IMR-90 (cell line): ENCODE data around the gene UGT1A10. TPM values are rescaled to one million over a fixed set of nuclear protein-coding genes. Genes with fewer than 3 reads are reported as not detected.

Source experiments
- ATAC-seq: fragments of 200-7000 bp; cut with Tn5 transposase; 2 replicates; pipeline ENCODE4 v1.9.1; 2020; ENCODE audit warnings: low read depth, mild to moderate bottlenecking, moderate library complexity
- BruUV-seq: library from RNA; stranded (reverse); fragments of 400-500 nt; replicated peaks from 2 replicates; lab custom pipeline; 2021; lab: Mats Ljungman, UMichigan
- CTCF ChIA-PET: fragments of 300-600 bp; formaldehyde crosslinking; extraction: SDS; loops from one replicate; lab custom pipeline; 2021; ENCODE audit warnings: antibody characterized with exemption; lab: Yijun Ruan, JAX
- POLR2A ChIA-PET: fragments of 300-600 bp; sonication (Branson Sonifier 250); formaldehyde crosslinking; loops from one replicate; lab custom pipeline; 2022; ENCODE audit warnings: antibody characterized with exemption; ENCODE audit not compliant: unreplicated experiment; lab: Charles Lee
- DNase-seq: peaks from one replicate; pipeline ENCODE4 v3.0.0; 2013
- H2AFZ ChIP-seq: replicated peaks from 2 replicates; pipeline ENCODE3; 2013; ENCODE audit warnings: low read length, mild to moderate bottlenecking; ENCODE audit not compliant: poor library complexity
- H2AK5ac ChIP-seq: 2 replicates; pipeline ENCODE4 v1.6.1; 2013; ENCODE audit warnings: low read depth, low read length, inconsistent platforms
- H2AK9ac ChIP-seq: replicated peaks from 2 replicates; pipeline ENCODE3; 2013; ENCODE audit warnings: mild to moderate bottlenecking, low read depth, low read length, moderate library complexity; ENCODE audit not compliant: poor library complexity
- H2BK120ac ChIP-seq: 2 replicates; pipeline ENCODE4 v1.6.1; 2013; ENCODE audit warnings: low read depth, low read length, inconsistent platforms
- H2BK15ac ChIP-seq: 3 replicates; pipeline ENCODE4 v1.6.1; 2013; ENCODE audit warnings: low read depth, low read length, inconsistent platforms
- H2BK20ac ChIP-seq: 2 replicates; pipeline ENCODE4 v1.6.1; 2013; ENCODE audit warnings: low read depth, mild to moderate bottlenecking, inconsistent platforms, low read length, moderate library complexity
- H2BK5ac ChIP-seq: 2 replicates; pipeline ENCODE4 v1.6.1; 2013; ENCODE audit warnings: mild to moderate bottlenecking, low read depth, low read length, inconsistent platforms; ENCODE audit not compliant: poor library complexity, severe bottlenecking
- H3K14ac ChIP-seq: replicated peaks from 2 replicates; pipeline ENCODE4 v1.6.1; 2013; ENCODE audit warnings: low read depth, low read length, inconsistent platforms
- H3K18ac ChIP-seq: 2 replicates; pipeline ENCODE4 v1.6.1; 2013; ENCODE audit warnings: low read depth, low read length, control low read depth
- H3K23ac ChIP-seq: 2 replicates; pipeline ENCODE4 v1.6.1; 2013; ENCODE audit warnings: low read depth, low read length, inconsistent platforms
- H3K27ac ChIP-seq: 2 replicates; pipeline ENCODE4 v1.5.1; 2013; ENCODE audit warnings: mild to moderate bottlenecking, control low read depth, low read length; ENCODE audit not compliant: insufficient read depth
- H3K27me3 ChIP-seq: 2 replicates; pipeline ENCODE4 v1.6.1; 2013; ENCODE audit warnings: low read length; ENCODE audit not compliant: control insufficient read depth, insufficient read depth
- H3K36me3 ChIP-seq: 2 replicates; pipeline ENCODE4 v1.6.1; 2013; ENCODE audit warnings: low read length, mixed read lengths; ENCODE audit not compliant: control insufficient read depth, insufficient read depth
- H3K4ac ChIP-seq: 2 replicates; pipeline ENCODE4 v1.6.1; 2013; ENCODE audit warnings: low read depth, low read length, inconsistent platforms
- H3K4me1 ChIP-seq: 2 replicates; pipeline ENCODE4 v1.6.1; 2013; ENCODE audit warnings: low read length, mixed read lengths; ENCODE audit not compliant: control insufficient read depth, insufficient read depth
- H3K4me2 ChIP-seq: 2 replicates; pipeline ENCODE4 v1.6.1; 2013; ENCODE audit warnings: low read depth, mild to moderate bottlenecking, control low read depth, low read length, moderate library complexity
- H3K4me3 ChIP-seq: 2 replicates; pipeline ENCODE4 v1.5.1; 2013; ENCODE audit warnings: low read depth, mild to moderate bottlenecking, control low read depth, low read length, moderate library complexity; ENCODE audit not compliant: insufficient read depth
- H3K56ac ChIP-seq: 2 replicates; pipeline ENCODE4 v1.6.1; 2013; ENCODE audit warnings: low read length, inconsistent platforms; ENCODE audit not compliant: insufficient read depth; ENCODE audit errors: extremely low read depth
- H3K79me1 ChIP-seq, 2 experiments: 2 replicates each; pipeline ENCODE4 v1.6.1; 2013; ENCODE audit warnings: low read length in 2 of 2, inconsistent platforms in 1 of 2, low read depth in 1 of 2
- H3K9ac ChIP-seq: 2 replicates; pipeline ENCODE4 v1.6.1; 2013; ENCODE audit warnings: low read depth, low read length, control low read depth
- H3K9me1 ChIP-seq: 2 replicates; pipeline ENCODE4 v1.6.1; 2013; ENCODE audit warnings: low read length, inconsistent platforms; ENCODE audit not compliant: insufficient read depth
- H3K9me3 ChIP-seq: 2 replicates; pipeline ENCODE4 v1.6.1; 2013; ENCODE audit warnings: low read length; ENCODE audit not compliant: control insufficient read depth, insufficient read depth
- H4K20me1 ChIP-seq: 2 replicates; pipeline ENCODE4 v1.6.1; 2013; ENCODE audit warnings: low read length, inconsistent platforms; ENCODE audit not compliant: insufficient read depth
- H4K5ac ChIP-seq: 2 replicates; pipeline ENCODE4 v1.6.1; 2013; ENCODE audit warnings: mild to moderate bottlenecking, low read depth, low read length, control low read depth
- H4K8ac ChIP-seq, 2 experiments: 2 replicates each; pipeline ENCODE4 v1.6.1; 2013; ENCODE audit warnings: low read depth in 2 of 2, low read length in 2 of 2, control low read depth in 1 of 2, inconsistent platforms in 1 of 2
- H4K91ac ChIP-seq: 2 replicates; pipeline ENCODE4 v1.6.1; 2013; ENCODE audit warnings: low read depth, low read length, inconsistent platforms; ENCODE audit not compliant: insufficient read depth
- BHLHE40 ChIP-seq: fragments of 150-350 bp; IDR thresholded peaks from 2 replicates; pipeline ENCODE4 v1.6.1; 2016; ENCODE audit warnings: mild to moderate bottlenecking, low read depth, low read length
- CEBPB ChIP-seq: IDR thresholded peaks from 2 replicates; pipeline ENCODE4 v1.6.1; 2012; ENCODE audit warnings: low read depth, low read length, improper control_type of control experiment
- CHD1 ChIP-seq: IDR thresholded peaks from 2 replicates; pipeline ENCODE4 v1.6.1; 2012; ENCODE audit warnings: low read depth, low read length, improper control_type of control experiment
- MAFK ChIP-seq: IDR thresholded peaks from 2 replicates; pipeline ENCODE4 v1.6.1; 2012; ENCODE audit warnings: low read depth, low read length, improper control_type of control experiment
- MXI1 ChIP-seq: IDR thresholded peaks from 2 replicates; pipeline ENCODE4 v1.6.1; 2012; ENCODE audit warnings: low read depth, mild to moderate bottlenecking, low read length, moderate library complexity, borderline replicate concordance
- POLR2A ChIP-seq: IDR thresholded peaks from 2 replicates; pipeline ENCODE4 v1.6.1; 2012; ENCODE audit warnings: mild to moderate bottlenecking, low read depth, low read length
- RCOR1 ChIP-seq: IDR thresholded peaks from 2 replicates; pipeline ENCODE4 v1.6.1; 2012; ENCODE audit warnings: mild to moderate bottlenecking, low read length, improper control_type of control experiment; ENCODE audit not compliant: insufficient replicate concordance
- SMC3 ChIP-seq: fragments of 150-350 bp; IDR thresholded peaks from 2 replicates; pipeline ENCODE4 v1.6.1; 2016; ENCODE audit warnings: low read depth, mild to moderate bottlenecking, antibody characterized with exemption, low read length, moderate library complexity
- USF2 ChIP-seq: fragments of 150-350 bp; IDR thresholded peaks from 2 replicates; pipeline ENCODE4 v1.6.1; 2017; ENCODE audit warnings: mild to moderate bottlenecking, antibody characterized with exemption, low read length, low read depth
- WGBS, 2 experiments: methylation state at CpG; one replicate each; pipeline versions ENCODE4 v1.1.5 to v1.1.7; 2013; ENCODE audit warnings: missing lambda C conversion rate in 2 of 2; ENCODE audit not compliant: insufficient read length in 1 of 2; ENCODE audit errors: extremely low coverage in 2 of 2; 5-methylcytosine and 5-hydroxymethylcytosine counted together
- dilution Hi-C: fragments of 300-500 bp; cut with HindIII; formaldehyde crosslinking; loops from one replicate; pipeline ENCODE4 v1.14.3; 2018; ENCODE audit warnings: low sequenced_read_pairs; ENCODE audit not compliant: unreplicated experiment
- in situ Hi-C: fragments of 300-500 bp; cut with MboI; formaldehyde crosslinking; loops from 3 replicates; pipeline ENCODE4 v1.14.3; 2019; ENCODE audit warnings: low sequenced_read_pairs, inconsistent platforms, mixed read lengths
- intact Hi-C: fragments of 100-400 bp; cut with micrococcal nuclease; formaldehyde crosslinking; loops from 2 replicates; pipeline ENCODE4 v1.10.0; 2022
- polyA plus RNA-seq, 3 experiments: library from polyadenylated mRNA; depleted of rRNA; stranded (reverse); fragments of >200 nt; gene quantifications; 2 replicates each; pipeline ENCODE4 v1.2.3, GENCODE V29; 2012; ENCODE audit warnings: low replicate concordance in 1 of 3
- total RNA-seq: library from RNA; depleted of rRNA; stranded (reverse); fragments of >200 nt; gene quantifications from 2 replicates; pipeline ENCODE4 v1.2.3, GENCODE V29; 2012

UGT1A10 gene
- total and polyA plus RNA-seq, 2 of the 4 experiments (the other 2 are of a cell fraction) = not detected

- H3K36me3 ChIP-seq = no peaks in the 10 kb centered on the region
- CTCF ChIA-PET = interaction anchor here (0.9 kb wide), 1 partner anchor 12 kb away, joined by 3 read pairs; no protein-coding TSS in a partner anchor
- ATAC-seq = no peak
These were observed 183.9 kb downstream of the UGT1A10 start for GRCh38 chr2:233819884-233820773.

More at GRCh38 chr2:233819884-233820773, 183.9 kb downstream of the UGT1A10 start:
- Histone ChIP-seq H2AK9ac (no peak overlapping the region), H4K20me1 (no peaks in the 10 kb centered on the region), H3K14ac (no peak overlapping the region), H3K4me2 (no peak overlapping the region), H3K4me3 (no peak overlapping the region), H2BK20ac (no peak overlapping the region), H4K5ac (no peak overlapping the region), H3K9me3 (no peaks in the 10 kb centered on the region), H2AK5ac (no peak overlapping the region), H3K27ac (no peak overlapping the region), H4K8ac (no peak overlapping the region), H3K23ac (no peak overlapping the region), H3K18ac (no peak overlapping the region), H3K4me1 (no peaks in the 10 kb centered on the region), H3K9me1 (no peaks in the 10 kb centered on the region), H3K27me3 (peaks cover 10% of the 10 kb centered on the region), H2BK5ac (no peak overlapping the region), H3K56ac (no peak overlapping the region), H3K79me1 (no peaks in the 10 kb centered on the region), H2AFZ (no peak overlapping the region), H3K4ac (no peak overlapping the region), H2BK15ac (no peak overlapping the region), H4K91ac (no peak overlapping the region), H2BK120ac (no peak overlapping the region), H3K9ac (no peak overlapping the region)
- dilution Hi-C loops = no loop called here
- POLR2A ChIA-PET = no interaction called here
- intact Hi-C loops = no loop called here
- in situ Hi-C loops = no loop called here
- no peak for DNase-seq
- BruUV-seq = no TSS peak
- WGBS, 2 experiments = 59% methylated on average over 8 of the region's 18 CpGs; no CpG with 5 or more reads in 1 of the 2 experiments
- no peak for TF ChIP-seq CHD1
- no peak for TF ChIP-seq BHLHE40
- TF ChIP-seq CEBPB = no peak
- TF ChIP-seq RCOR1 = no peak
- no peak for TF ChIP-seq MXI1
- no peak for TF ChIP-seq USF2
- no peak for TF ChIP-seq POLR2A
- no peak for TF ChIP-seq MAFK
- no peak for TF ChIP-seq SMC3
